OCI-LY3 (cell line): Measurements from ENCODE around the gene ABCF1.

Experiments used
- CTCF ChIP-seq: fragments of 200-600, 300-600 bp; sonication (generic); IDR thresholded peaks from 2 replicates; pipeline ENCODE4 v1.5.1; 2014; ENCODE audit warnings: antibody characterized with exemption, low read length, low read depth
- EZH2phosphoT487 ChIP-seq: fragments of 200-600 bp; shearing (Covaris generic); IDR thresholded peaks from 2 replicates; pipeline ENCODE4 v1.6.1; 2018; ENCODE audit warnings: antibody characterized with exemption, mixed run types, low read depth

DNA sequence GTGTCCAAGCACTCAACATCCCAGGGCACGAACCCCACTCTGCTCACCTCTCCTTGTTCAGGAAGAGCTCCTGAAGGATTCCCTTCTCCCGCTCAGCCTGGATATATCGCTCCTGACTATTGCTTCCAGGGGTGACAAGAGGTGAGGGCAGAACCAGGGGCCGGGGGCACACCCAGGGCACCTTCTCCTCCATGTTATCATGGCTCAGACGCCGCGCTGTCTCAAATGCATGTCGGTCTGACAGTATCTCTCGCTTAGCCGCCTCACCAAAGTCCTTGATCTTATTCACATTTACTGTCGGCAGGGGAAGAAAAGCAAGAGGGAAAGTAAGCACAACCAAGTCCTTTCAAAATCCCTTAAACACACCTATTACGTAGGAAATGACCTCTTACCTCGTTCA, 32.7 kb downstream of the ABCF1 start:
- no peak for TF ChIP-seq CTCF
- no peak for TF ChIP-seq EZH2phosphoT487
